CD4-positive, alpha-beta T cell treated with Interleukin-17A for 4 hours (primary cell): ENCODE measurements around the gene PJVK.
"Not testable (repeated sequence)": the region's sequence is repeated elsewhere in the genome, so short reads cannot be mapped to it uniquely, and the experiment has no call there.

Experiments
- DNase-seq: peaks from one replicate; pipeline ENCODE4 v3.0.0-alpha.2; 2020; ENCODE audit warnings: mixed read lengths

PJVK gene

DNA sequence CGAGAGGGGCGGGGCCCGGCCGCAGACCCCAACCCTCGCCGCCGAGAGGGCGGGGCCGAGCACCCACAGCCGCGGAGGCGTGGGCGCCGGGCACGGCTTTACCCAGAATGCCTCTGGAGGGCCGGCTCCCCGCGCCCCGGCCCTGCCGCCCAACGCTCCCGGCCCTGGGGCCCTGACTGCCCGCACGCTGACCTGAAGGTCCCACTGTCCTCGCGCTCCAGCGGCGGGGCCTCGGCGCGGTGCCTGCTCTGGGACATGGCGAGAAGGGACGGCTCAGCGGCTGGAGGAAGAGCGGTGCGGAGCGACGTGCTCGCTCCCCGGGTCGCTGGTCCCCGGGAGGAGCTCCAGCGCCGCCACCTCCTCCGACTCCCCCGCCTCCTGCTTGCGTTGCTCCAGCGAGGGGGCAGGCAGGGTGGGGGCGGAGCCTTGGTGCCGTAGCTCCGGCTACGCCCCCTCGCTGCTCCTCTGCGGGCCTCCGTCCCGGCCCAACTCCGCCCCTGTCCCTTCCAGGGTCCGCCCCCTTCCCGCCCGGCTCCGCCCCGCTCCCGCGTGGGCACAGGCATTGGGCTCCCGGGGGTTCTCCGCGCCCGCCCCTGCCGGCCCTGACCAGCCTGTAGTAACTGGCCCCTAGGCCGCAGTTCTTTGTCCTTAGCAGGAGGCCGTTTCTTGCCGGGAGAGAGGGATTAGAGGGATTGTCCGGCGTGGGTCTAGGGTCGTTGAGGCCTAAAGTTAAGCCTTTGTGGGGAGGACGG is at the start of gene PJVK, which contains the start of gene PRKRA:
Gene PJVK (plus strand): TSS at position 605 of the 752 bp plus-strand sequence. CDS start 2,032 bp downstream, outside the sequence.
Gene PRKRA (minus strand): TSS at position 402 of the 752 bp plus-strand sequence. CDS start 145 bp downstream, at position 257.
- peak; percentile 97 for DNase-seq

- DNase-seq: no peak
These were observed 49.2 kb upstream of the PJVK start for GRCh38 chr2:178401994-178402437.

GRCh38 chr2:178403671-178404306 is 47.4 kb upstream of the PJVK start:
- no peak for DNase-seq

GRCh38 chr2:178404368-178404767 is 46.8 kb upstream of the PJVK start:
- no peak for DNase-seq

DNA sequence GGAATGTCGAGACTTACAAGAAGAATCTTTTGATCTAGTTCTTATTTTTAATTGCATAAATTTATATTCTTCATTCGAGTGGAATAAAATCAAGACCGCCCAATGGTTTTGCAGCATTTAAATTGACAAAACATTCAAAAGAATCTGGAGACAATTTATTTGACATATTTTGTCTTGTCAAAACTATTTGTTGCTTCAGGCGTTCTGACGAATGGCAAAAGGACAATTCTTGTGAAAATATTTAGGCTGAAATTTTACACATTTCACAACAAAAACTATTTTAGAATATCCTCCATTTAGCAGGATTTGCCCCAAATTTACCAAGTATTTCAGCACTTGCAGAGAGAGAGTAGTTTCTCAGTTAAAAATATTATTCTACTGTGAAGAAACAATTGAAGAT is 41.9 kb upstream of the PJVK start:
- DNase-seq: no peak

GRCh38 chr2:178412047-178412446 is 39.1 kb upstream of the PJVK start:
- no peak for DNase-seq

- not testable (repeated sequence) for DNase-seq
These were observed 38.7 kb upstream of the PJVK start for GRCh38 chr2:178412453-178412852.

- DNase-seq: peak; percentile 79
These were observed 37.5 kb upstream of the PJVK start for GRCh38 chr2:178413472-178414265.

DNA sequence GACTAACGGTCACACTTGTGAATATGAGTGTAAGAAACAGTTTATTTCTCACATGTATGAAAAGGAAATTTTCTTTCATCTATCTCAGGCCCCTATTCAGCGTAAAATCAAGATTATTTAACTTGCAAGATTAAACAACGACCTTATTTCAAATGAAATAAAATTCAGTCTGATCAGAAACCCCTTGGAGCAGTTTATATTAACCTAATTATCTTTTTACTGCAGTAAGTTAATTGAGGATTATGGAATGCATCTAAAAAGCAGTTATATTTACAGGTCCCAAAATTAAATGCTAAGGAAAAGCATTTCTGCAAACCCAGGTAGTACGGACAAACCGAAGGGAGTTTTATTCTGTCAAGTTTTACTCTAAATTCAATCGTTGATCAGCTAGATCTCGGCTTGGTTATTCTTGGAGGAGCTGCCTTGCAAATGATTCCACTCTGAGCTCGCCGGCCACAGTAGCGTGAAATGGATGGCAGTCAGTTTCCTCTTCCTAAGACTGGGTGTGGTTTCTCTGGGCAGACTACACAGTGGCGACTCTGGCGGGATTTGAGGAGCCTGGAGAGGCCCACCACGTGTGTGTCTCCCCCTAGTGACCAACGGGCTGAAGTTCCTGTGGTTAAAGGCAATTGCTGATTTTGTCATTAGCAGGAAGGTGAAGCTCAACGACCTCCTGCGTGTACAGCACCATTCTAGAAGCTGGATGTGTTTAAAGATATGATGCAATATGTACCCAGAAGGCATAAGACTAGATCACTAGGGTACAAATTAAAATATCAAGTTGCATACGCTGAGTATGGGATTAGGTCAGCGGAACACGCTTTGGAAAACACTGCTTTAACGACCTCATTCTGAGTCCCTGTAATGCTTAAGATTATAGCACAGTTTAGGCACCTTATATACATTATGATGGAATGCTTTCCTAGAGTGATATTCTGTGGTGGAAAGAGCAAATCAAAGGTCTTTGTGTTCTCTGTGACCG is 36.6 kb upstream of the PJVK start:
- DNase-seq: peak; percentile 80

DNA sequence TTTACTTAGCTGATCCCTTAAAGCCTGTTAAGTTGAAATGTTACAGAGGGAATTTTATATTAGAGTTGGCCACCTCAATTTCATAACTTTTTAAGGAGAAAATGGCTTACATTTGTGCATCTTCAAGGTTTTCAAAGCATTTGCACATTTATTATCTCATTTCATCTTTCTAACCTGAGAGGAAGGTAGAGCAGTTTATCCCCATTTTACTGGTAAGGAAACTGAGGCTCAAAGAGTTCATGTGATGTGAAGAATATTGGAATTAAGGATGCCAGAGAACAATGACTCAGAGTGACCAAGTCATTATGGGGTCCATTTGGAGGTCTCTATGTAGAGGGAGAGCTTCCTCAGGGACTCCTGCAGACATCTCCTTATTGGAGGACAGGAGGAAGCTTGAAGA is 35.2 kb upstream of the PJVK start:
- no peak for DNase-seq

- DNase-seq: no peak
These were observed 33.3 kb upstream of the PJVK start for GRCh38 chr2:178417916-178418315.

DNA sequence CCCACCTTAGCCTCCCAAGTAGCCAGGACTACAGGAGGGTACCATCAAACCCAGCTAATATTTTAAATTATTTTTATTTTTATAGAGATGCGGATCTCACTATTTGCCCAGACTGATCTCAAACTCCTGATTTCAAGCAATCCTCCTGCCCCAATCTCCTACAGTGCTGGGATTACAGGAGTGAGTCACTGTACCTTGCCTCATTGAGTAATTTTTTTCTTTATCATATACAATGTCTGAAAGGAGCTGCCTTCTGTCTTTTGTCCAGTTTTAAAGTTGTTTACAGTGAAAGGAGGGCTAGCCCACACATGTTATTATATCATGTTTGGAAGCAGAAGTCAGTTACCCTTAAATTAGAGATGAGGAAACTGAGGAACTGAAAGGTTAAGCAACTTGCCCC is 32.8 kb upstream of the PJVK start:
- DNase-seq: no peak

GRCh38 chr2:178419123-178419522 is 32.1 kb upstream of the PJVK start:
- no peak for DNase-seq

DNA sequence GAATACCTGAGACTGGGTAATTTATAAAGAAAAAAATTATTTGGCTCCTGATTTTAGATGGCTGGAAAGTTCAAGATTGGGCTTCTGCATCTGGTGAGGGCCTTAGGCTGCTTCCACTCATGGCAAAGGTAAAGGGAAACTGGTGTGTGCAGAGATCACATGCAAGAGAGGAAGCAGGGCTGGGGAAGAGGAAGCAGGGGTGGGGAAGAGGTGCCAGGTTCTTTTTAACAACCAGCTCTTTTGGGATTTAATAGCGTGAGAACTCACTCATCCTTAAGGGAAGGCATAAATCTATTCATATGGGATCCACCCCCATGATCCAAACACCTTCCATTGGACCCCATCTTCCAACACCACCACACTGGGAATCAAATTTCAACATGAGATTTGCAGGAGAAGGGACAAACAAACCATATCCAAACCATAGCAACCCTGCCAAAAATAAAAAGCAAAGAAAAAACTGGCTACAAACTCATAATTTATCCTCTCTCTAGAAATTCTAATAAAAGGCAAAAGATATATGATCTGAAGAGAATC is 30.6 kb upstream of the PJVK start:
- no peak for DNase-seq

DNA sequence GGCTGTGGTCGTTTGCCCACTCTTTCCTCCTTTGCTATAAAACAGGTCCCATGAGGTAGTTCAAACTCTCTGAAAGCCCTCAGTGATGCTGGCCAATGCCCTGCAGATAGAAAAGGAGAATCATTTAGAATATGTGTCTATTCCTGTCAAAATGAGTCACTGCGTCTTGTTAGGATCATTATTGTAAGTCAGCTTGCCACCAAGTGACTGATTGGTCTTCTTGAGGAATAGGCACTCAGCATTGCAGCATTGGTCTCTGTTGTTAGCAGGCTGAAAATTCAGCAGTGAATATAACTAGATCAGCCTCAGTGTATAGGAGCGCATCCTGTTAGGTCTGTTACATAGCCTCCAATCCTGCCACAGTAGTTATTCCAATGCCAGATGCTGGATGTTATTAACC is 29.1 kb upstream of the PJVK start:
- DNase-seq: no peak

DNA sequence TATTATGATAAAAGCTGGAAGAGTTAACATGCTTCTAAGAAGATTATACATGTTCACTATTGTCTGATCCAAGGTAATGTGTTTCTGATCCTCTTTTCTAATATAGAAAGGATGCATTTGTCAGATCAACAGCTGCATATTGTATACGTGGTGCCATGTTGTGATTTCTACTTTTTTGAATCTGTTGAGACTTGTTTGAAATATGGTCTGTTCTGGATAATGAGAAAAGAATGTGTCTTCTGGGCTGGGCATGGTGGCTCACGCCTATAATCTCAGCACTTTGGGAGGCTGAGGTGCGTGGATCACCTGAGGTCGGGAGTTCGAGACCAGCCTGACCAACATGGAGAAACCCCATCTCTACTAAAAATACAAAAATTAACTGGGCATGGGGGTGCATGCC is 27.4 kb upstream of the PJVK start:
- not testable (repeated sequence) for DNase-seq

DNA sequence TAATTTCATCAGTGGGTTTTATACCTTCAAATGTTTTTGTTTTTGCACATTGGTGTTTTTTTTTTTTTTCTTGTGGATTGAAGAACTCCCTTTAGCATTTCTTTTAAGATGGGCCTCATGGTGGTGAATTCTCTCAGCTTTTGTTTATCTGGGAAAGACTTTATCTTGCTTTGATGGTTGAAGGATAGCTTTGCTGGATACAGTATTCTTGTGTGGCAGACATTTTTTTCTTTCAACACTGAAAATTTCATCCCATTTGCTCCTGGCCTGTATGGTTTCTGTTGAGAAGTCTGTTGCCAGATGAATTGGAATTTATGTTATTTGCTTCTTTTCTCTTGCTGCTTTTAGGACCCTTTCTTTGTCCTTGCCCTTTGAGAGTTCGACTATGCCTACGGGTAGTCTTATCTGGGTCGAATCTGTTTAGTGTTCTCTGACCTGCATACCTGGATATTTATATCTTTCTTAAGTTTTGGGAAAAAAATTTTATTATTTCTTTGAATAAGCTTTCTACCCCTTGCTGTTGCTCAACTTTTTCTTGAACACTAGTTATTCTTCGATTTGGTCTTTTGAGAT is 25.8 kb upstream of the PJVK start:
- no peak for DNase-seq

DNA sequence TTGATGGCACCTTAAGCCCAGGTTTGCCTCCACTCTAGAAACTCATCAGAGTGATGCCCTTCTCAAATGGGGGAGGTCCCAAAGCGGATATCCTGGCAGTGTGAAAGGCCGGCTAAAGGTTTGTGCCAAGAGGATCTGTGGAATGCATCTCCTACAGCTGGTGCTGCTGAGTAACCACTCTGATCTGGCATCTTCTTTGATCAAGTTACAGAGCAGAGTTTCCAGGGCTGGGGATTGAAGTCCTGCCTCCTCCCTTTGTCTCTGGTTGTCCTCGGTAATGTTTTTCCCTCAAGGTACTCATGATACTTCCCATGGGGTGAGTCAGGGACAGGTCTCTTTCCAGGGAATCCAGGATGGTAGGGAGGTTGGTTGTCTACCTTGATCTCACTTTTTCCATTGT is 24.8 kb upstream of the PJVK start:
- no peak for DNase-seq

DNA sequence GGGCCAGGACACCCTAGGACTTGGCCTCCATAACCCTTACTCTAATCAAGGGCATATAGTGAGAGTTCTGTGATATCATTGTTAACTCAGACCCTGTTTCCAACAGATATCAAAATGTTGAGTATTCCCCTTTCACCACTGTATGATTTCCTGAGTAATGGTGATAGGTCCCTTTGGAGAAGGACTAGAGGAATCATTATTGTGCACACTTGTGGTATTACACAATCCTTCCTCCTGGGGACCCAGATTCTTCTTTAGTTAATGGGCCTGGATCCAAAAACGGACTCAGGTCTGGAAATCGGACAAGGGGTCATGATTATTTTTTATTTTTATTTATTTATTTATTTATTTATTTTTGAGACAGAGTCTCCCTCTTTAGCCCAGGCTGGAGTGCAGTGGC is 23.7 kb upstream of the PJVK start:
- DNase-seq: no peak

DNA sequence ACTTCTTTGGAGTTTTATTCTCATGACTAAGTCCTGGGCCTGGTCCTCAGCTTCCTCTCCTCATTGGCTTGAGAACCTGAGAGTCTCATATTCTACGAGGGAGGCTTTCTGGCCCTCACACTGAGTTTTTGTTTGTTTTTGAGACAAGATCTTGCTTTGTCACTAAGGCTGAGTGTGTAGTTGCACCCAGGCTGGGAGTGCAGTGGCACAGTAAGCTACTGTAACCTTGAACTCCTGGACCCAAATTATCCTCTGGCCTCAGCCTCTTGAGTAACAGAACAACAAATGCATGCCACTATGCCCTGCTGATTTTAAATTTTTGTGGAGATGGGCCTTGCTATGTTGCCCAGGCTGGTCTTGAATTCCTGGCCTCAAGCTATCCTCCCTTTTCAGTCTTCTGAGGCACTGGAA is 22.8 kb upstream of the PJVK start:
- no peak for DNase-seq

DNA sequence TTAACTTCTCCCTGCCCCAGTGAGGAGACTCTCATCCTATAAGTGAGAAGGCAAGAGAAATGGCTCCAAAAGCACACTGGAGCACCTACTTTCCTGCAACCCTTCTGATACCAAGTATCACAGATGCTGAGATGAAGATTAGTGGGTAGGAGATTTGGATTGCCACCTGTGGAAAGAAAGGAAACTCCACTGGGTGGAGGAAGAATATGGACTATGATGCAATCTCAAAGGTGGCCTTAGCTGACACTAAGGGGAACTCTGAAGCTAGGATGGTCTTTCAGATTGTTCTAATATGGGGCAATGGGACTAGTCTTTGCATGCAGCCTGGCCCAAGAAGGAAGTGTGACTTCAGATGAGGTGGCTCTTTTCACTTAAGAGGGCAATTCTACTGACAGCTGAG is 21.8 kb upstream of the PJVK start:
- DNase-seq: no peak

GRCh38 chr2:178436662-178437061 is 14.5 kb upstream of the PJVK start:
- no peak for DNase-seq
